OCI-LY7 (cell line): ENCODE data around the gene CLIC4. TPM values are rescaled to one million over a fixed set of nuclear protein-coding genes. Genes with fewer than 3 reads are reported as not detected.
"Not testable (repeated sequence)": the region's sequence is repeated elsewhere in the genome, so short reads cannot be mapped to it uniquely, and the experiment has no call there.

ENCODE experiments used
- BruUV-seq: library from RNA; stranded (reverse); fragments of 400-500 nt; replicated peaks from 2 replicates; lab custom pipeline; 2021; lab: Mats Ljungman, UMichigan
- CTCF ChIA-PET: fragments of 300-600 bp; sonication (Branson Sonifier 250); formaldehyde crosslinking; loops from one replicate; lab custom pipeline; 2022; ENCODE audit warnings: antibody characterized with exemption; ENCODE audit not compliant: unreplicated experiment; lab: Charles Lee
- POLR2A ChIA-PET: fragments of 300-600 bp; sonication (Branson Sonifier 250); formaldehyde crosslinking; loops from one replicate; lab custom pipeline; 2022; ENCODE audit warnings: antibody characterized with exemption; lab: Charles Lee
- DNase-seq: peaks from one replicate; pipeline ENCODE4 v3.0.0-alpha.2; 2015; ENCODE audit warnings: low spot score
- H2AFZ ChIP-seq: fragments of 200-600 bp; sonication (generic), shearing (Covaris generic); 2 replicates; pipeline ENCODE4 v1.6.1; 2014; ENCODE audit warnings: mild to moderate bottlenecking, antibody characterized with exemption, low read length, moderate library complexity
- H3K27ac ChIP-seq: fragments of 200-600 bp; sonication (generic); 2 replicates; pipeline ENCODE4 v1.5.1; 2014; ENCODE audit warnings: mixed run types, low read depth, mild to moderate bottlenecking, moderate library complexity, low read length, inconsistent platforms; ENCODE audit not compliant: poor library complexity, severe bottlenecking
- H3K36me3 ChIP-seq: fragments of 200-600 bp; sonication (generic); 2 replicates; pipeline ENCODE4 v1.6.1; 2014; ENCODE audit warnings: mild to moderate bottlenecking, antibody characterized with exemption, low read length, moderate library complexity, mixed read lengths; ENCODE audit not compliant: insufficient read depth
- H3K4me1 ChIP-seq: fragments of 200-600 bp; sonication (generic); 2 replicates; pipeline ENCODE4 v1.5.1; 2014; ENCODE audit warnings: mild to moderate bottlenecking, low read length; ENCODE audit not compliant: insufficient read depth, poor library complexity, severe bottlenecking
- H3K4me2 ChIP-seq: fragments of 200-600 bp; sonication (generic); 2 replicates; pipeline ENCODE4 v1.6.1; 2014; ENCODE audit warnings: mild to moderate bottlenecking, low read length
- H3K4me3 ChIP-seq: fragments of 200-600 bp; sonication (generic); 2 replicates; pipeline ENCODE4 v1.5.1; 2014; ENCODE audit warnings: mild to moderate bottlenecking, low read depth, low read length; ENCODE audit not compliant: poor library complexity, severe bottlenecking
- H3K79me2 ChIP-seq: fragments of 200-600 bp; sonication (generic); 2 replicates; pipeline ENCODE4 v1.6.1; 2016; ENCODE audit warnings: low read depth, mild to moderate bottlenecking, low read length, moderate library complexity, mixed read lengths; ENCODE audit not compliant: insufficient read depth
- H3K9me2 ChIP-seq: fragments of 200-600 bp; sonication (generic); 2 replicates; pipeline ENCODE4 v1.6.1; 2016; ENCODE audit warnings: mild to moderate bottlenecking, low read length, mixed read lengths; ENCODE audit not compliant: insufficient read depth
- H3K9me3 ChIP-seq: fragments of 200-600 bp; sonication (generic); 2 replicates; pipeline ENCODE4 v1.6.1; 2014; ENCODE audit warnings: mild to moderate bottlenecking, mixed run types, low read length, mixed read lengths
- H4K20me1 ChIP-seq: fragments of 200-600 bp; sonication (generic); 2 replicates; pipeline ENCODE4 v1.6.1; 2014; ENCODE audit warnings: mild to moderate bottlenecking, antibody characterized with exemption, low read length, moderate library complexity, mixed read lengths; ENCODE audit not compliant: insufficient read depth
- EZH2phosphoT487 ChIP-seq: fragments of 200-600 bp; sonication (generic); IDR thresholded peaks from 2 replicates; pipeline ENCODE4 v1.6.1; 2018; ENCODE audit warnings: low read depth, borderline replicate concordance, mild to moderate bottlenecking, mixed run types, antibody characterized with exemption, low read length, moderate library complexity, mixed read lengths
- intact Hi-C: fragments of 100-400 bp; cut with micrococcal nuclease; formaldehyde crosslinking; loops from one replicate; pipeline ENCODE4 v1.10.0; 2022; ENCODE audit not compliant: unreplicated experiment
- total RNA-seq, 2 experiments: library from RNA; depleted of rRNA in 1 of 2; stranded (reverse); fragments of >200 nt in 1 of 2; shearing (Covaris generic) in 1 of 2; gene quantifications; 2 replicates each; pipeline ENCODE4 v1.2.3, GENCODE V29; 2014 to 2022
- TF ChIP-seq, protein P1 (sequence below): fragments of 200-600 bp; sonication (generic); conservative IDR thresholded peaks from 2 replicates; pipeline ENCODE4 v1.5.1; 2014; ENCODE audit warnings: mild to moderate bottlenecking, antibody characterized with exemption, low read length, moderate library complexity, mixed read lengths

Gene CLIC4
- total RNA-seq, 2 experiments from 2014 or later, result 35.5 to 116 TPM

DNA sequence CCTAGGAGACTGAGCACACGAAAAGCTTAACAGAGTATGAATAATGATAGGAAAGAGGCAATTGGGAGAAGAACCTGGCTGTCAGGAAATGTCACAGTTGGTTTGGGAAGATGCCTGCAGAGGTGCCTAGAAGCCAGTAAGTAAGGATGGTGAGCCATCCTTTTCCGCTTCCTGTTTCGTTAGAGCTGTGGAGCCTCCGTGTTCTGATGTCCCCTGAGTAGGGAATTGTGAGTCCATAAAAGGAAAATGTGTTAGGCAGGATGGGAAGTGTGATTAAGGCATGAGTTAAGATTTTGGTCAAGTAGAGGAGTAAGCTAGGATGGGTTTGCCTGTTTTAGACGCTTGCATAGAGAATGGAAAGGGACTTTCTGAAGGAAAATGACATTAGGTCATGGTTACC, 9.0 kb downstream of the CLIC4 start:
- Histone ChIP-seq H2AFZ (no peak overlapping the region), H3K27ac (no peak overlapping the region), H3K4me2 (no peak overlapping the region), H3K4me3 (no peak overlapping the region), H4K20me1 (peaks cover 17% of the 10 kb centered on the region), H3K9me3 (0 out of 2 replicates have a peak, but pooled peaks cover 2% of the 10 kb centered on the region), H3K79me2 (peaks cover 99% of the 10 kb centered on the region), H3K36me3 (peaks cover 56% of the 10 kb centered on the region), H3K4me1 (peaks cover 41% of the 10 kb centered on the region), H3K9me2 (no peaks in the 10 kb centered on the region)
- TF ChIP-seq, protein P1, sequence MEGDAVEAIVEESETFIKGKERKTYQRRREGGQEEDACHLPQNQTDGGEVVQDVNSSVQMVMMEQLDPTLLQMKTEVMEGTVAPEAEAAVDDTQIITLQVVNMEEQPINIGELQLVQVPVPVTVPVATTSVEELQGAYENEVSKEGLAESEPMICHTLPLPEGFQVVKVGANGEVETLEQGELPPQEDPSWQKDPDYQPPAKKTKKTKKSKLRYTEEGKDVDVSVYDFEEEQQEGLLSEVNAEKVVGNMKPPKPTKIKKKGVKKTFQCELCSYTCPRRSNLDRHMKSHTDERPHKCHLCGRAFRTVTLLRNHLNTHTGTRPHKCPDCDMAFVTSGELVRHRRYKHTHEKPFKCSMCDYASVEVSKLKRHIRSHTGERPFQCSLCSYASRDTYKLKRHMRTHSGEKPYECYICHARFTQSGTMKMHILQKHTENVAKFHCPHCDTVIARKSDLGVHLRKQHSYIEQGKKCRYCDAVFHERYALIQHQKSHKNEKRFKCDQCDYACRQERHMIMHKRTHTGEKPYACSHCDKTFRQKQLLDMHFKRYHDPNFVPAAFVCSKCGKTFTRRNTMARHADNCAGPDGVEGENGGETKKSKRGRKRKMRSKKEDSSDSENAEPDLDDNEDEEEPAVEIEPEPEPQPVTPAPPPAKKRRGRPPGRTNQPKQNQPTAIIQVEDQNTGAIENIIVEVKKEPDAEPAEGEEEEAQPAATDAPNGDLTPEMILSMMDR, result no peak
- no peak for TF ChIP-seq EZH2phosphoT487
- TSS peak; percentile 23 for BruUV-seq
- DNase-seq, result no peak
- ChIA-PET CTCF (no interaction called here), POLR2A (no interaction called here)
- intact Hi-C loops, result no loop called here

DNA sequence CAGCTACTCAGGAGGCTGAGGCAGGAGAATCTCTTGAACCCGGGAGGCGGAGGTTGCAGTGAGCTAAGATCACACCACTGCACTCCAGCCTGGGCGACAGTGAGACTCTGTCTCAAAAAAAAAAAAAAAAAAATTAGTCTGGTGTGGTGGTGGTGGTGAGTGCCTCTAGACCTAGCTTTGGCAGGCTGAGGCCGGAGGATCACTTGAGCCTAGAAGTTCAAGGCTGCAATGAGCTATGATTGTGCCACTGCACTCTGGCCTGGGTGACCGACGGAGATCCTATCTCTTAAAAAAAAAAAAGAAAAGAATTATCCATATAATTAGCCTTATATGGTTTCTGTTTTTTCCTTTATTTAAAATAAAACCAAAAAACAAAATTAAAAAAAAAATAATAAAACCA, 10.1 kb downstream of the CLIC4 start:
- H3K9me2 ChIP-seq, H3K27ac ChIP-seq, DNase-seq, H3K9me3 ChIP-seq, H2AFZ ChIP-seq, CTCF ChIA-PET, BruUV-seq, intact Hi-C loops, H3K4me3 ChIP-seq, H3K4me2 ChIP-seq: not testable (repeated sequence)
- H3K79me2 ChIP-seq, result peaks cover 99% of the 10 kb centered on the region
- POLR2A ChIA-PET, result interaction anchor here (0.6 to 1.1 kb wide), 4 partner anchors 9 to 906 kb away, joined by 3 to 5 read pairs (median 4); no protein-coding TSS in a partner anchor
- H3K36me3 ChIP-seq, result peaks cover 60% of the 10 kb centered on the region
- H3K4me1 ChIP-seq, result peaks cover 30% of the 10 kb centered on the region
- peaks cover 17% of the 10 kb centered on the region for H4K20me1 ChIP-seq

DNA sequence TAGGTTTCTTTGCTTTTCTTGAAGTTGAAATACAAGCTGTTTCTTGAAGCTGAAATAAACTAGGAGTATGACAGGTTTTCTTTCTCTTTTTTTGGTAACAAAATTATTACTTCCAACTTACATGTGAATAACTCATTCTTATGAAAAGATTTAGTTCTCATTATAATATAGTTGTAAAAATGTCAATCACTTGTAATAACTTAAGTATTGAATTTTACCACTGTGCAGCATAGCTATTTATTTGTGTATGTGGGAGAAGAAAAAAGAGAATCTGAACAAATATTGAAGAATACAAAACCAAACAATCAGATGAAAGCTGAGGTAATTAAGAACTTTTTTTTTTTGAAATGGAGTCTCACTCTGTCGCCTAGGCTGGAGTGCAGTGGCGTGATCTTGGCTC, 11.1 kb downstream of the CLIC4 start:
- Histone ChIP-seq H3K27ac (no peak overlapping the region), H3K79me2 (peaks cover 99% of the 10 kb centered on the region), H4K20me1 (peaks cover 17% of the 10 kb centered on the region), H3K4me3 (no peak overlapping the region), H3K4me1 (peaks cover 19% of the 10 kb centered on the region), H3K4me2 (no peak overlapping the region), H2AFZ (no peak overlapping the region), H3K9me2 (no peaks in the 10 kb centered on the region), H3K36me3 (peaks cover 55% of the 10 kb centered on the region), H3K9me3 (0 out of 2 replicates have a peak, but pooled peaks cover 7% of the 10 kb centered on the region)
- no peak for DNase-seq
- TF ChIP-seq EZH2phosphoT487, result no peak
- TF ChIP-seq, protein P1, result no peak
- no TSS peak for BruUV-seq
- intact Hi-C loops, result no loop called here
- ChIA-PET CTCF (no interaction called here), POLR2A (interaction anchor here (1.1 kb wide), 2 partner anchors 9 to 46 kb away, joined by 3 to 10 read pairs; no protein-coding TSS in a partner anchor)
